ENCODE results near the gene IPO4.
A peak's percentile ranks its signal among the peaks of the same experiment; 100 is the strongest.
"Not testable (repeated sequence)": the region's sequence is repeated elsewhere in the genome, so short reads cannot be mapped to it uniquely, and the experiment has no call there.

The IPO4 gene
- 0.06 to 0.64 (median 0.35) reads per million in 18 experiments for total RNA-seq

- peak; percentile 97 to 98 for DNase-seq
These were observed at the start of gene IPO4 for GRCh38 chr14:24188251-24189058. Gene IPO4 (minus strand): TSS chr14:24188816. CDS start chr14:24188787, 29 bp downstream.

- no peak for DNase-seq
These were observed 49.5 kb upstream of the IPO4 start for GRCh38 chr14:24238123-24238522.

GRCh38 chr14:24237463-24237955 lies 48.9 kb upstream of the IPO4 start:
- DNase-seq, result no peak

- DNase-seq, result no peak
These were observed 48.3 kb upstream of the IPO4 start for GRCh38 chr14:24236689-24237462.

- no peak for DNase-seq
These were observed 47.4 kb upstream of the IPO4 start for GRCh38 chr14:24235804-24236688.

- no peak for DNase-seq
These were observed 45.7 kb upstream of the IPO4 start for GRCh38 chr14:24234095-24235005.

GRCh38 chr14:24233538-24233866 lies 44.9 kb upstream of the IPO4 start:
- no peak for DNase-seq

GRCh38 chr14:24232645-24233537 lies 44.3 kb upstream of the IPO4 start, which contains the start of gene GMPR2:
Gene GMPR2 (plus strand): TSS chr14:24232929. CDS start chr14:24233254, 325 bp downstream.
- no peak for DNase-seq

GRCh38 chr14:24232121-24232644 lies 43.6 kb upstream of the IPO4 start, which contains the start of gene NEDD8:
Gene NEDD8 (minus strand): TSS chr14:24232367. CDS start chr14:24232267, 100 bp downstream.
- peak; percentile 98 to 99 for DNase-seq

GRCh38 chr14:24231263-24232120 lies 42.9 kb upstream of the IPO4 start:
- no peak for DNase-seq

GRCh38 chr14:24228902-24229301 lies 40.3 kb upstream of the IPO4 start:
- no peak for DNase-seq

GRCh38 chr14:24226473-24226872 lies 37.9 kb upstream of the IPO4 start:
- no peak for DNase-seq

- DNase-seq, result no peak
These were observed 36.0 kb upstream of the IPO4 start for GRCh38 chr14:24224618-24225071.

GRCh38 chr14:24222987-24223386 lies 34.4 kb upstream of the IPO4 start:
- not testable (repeated sequence) for DNase-seq

GRCh38 chr14:24219521-24219920 lies 30.9 kb upstream of the IPO4 start:
- no peak for DNase-seq

- no peak for DNase-seq
These were observed 30.5 kb upstream of the IPO4 start for GRCh38 chr14:24219080-24219479.

- not testable (repeated sequence) for DNase-seq
These were observed 28.3 kb upstream of the IPO4 start for GRCh38 chr14:24216876-24217275.

GRCh38 chr14:24216345-24216699 lies 27.7 kb upstream of the IPO4 start:
- DNase-seq, result no peak

All from inflammatory macrophage (primary cell).